ENCODE data around the gene C1QTNF9B.
"Not testable (repeated sequence)": the region's sequence is repeated elsewhere in the genome, so short reads cannot be mapped to it uniquely, and the experiment has no call there.

The C1QTNF9B gene

GRCh38 chr13:23897452-23897919 is at the start of gene C1QTNF9B:
Gene C1QTNF9B, minus strand, starts transcription at chr13:23897502.
- DNase-seq (ENCODE audit: low read depth in 2 of 2) = not testable (repeated sequence)

- DNase-seq (ENCODE audit: low read depth in 2 of 2) = no peak
Observed at GRCh38 chr13:23946900-23947299, 49.6 kb upstream of the C1QTNF9B start.

GRCh38 chr13:23946067-23946466 is 48.8 kb upstream of the C1QTNF9B start:
- no peak for DNase-seq (ENCODE audit: low read depth in 2 of 2)

GRCh38 chr13:23945612-23946011 is 48.3 kb upstream of the C1QTNF9B start:
- no peak for DNase-seq (ENCODE audit: low read depth in 2 of 2)

GRCh38 chr13:23941211-23941610 is 43.9 kb upstream of the C1QTNF9B start:
- DNase-seq (ENCODE audit: low read depth in 2 of 2) = no peak

- not testable (repeated sequence) for DNase-seq (ENCODE audit: low read depth in 2 of 2)
Observed at GRCh38 chr13:23939666-23940065, 42.4 kb upstream of the C1QTNF9B start.

- DNase-seq (ENCODE audit: low read depth in 2 of 2) = no peak
Observed at GRCh38 chr13:23934520-23934919, 37.2 kb upstream of the C1QTNF9B start.

- DNase-seq (ENCODE audit: low read depth in 2 of 2) = no peak
Observed at GRCh38 chr13:23928985-23929384, 31.7 kb upstream of the C1QTNF9B start.

- no peak for DNase-seq (ENCODE audit: low read depth in 2 of 2)
Observed at GRCh38 chr13:23923031-23923430, 25.7 kb upstream of the C1QTNF9B start.

GRCh38 chr13:23922005-23922932 is 25.0 kb upstream of the C1QTNF9B start:
- DNase-seq (ENCODE audit: low read depth in 2 of 2) = no peak

GRCh38 chr13:23921451-23921888 is 24.2 kb upstream of the C1QTNF9B start:
- DNase-seq (ENCODE audit: low read depth in 2 of 2) = no peak

GRCh38 chr13:23919006-23919405 is 21.7 kb upstream of the C1QTNF9B start:
- no peak for DNase-seq (ENCODE audit: low read depth in 2 of 2)

- no peak for DNase-seq (ENCODE audit: low read depth in 2 of 2)
Observed at GRCh38 chr13:23918208-23918607, 20.9 kb upstream of the C1QTNF9B start.

- no peak for DNase-seq (ENCODE audit: low read depth in 2 of 2)
Observed at GRCh38 chr13:23915308-23915707, 18.0 kb upstream of the C1QTNF9B start.

- no peak for DNase-seq (ENCODE audit: low read depth in 2 of 2)
Observed at GRCh38 chr13:23912469-23912868, 15.2 kb upstream of the C1QTNF9B start.

- DNase-seq (ENCODE audit: low read depth in 2 of 2) = no peak
Observed at GRCh38 chr13:23909606-23910005, 12.3 kb upstream of the C1QTNF9B start.

- no peak for DNase-seq (ENCODE audit: low read depth in 2 of 2)
Observed at GRCh38 chr13:23905766-23906165, 8.5 kb upstream of the C1QTNF9B start.

- no peak for DNase-seq (ENCODE audit: low read depth in 2 of 2)
Observed at GRCh38 chr13:23903906-23904280, 6.6 kb upstream of the C1QTNF9B start.

GRCh38 chr13:23902975-23903905 is 5.9 kb upstream of the C1QTNF9B start:
- DNase-seq (ENCODE audit: low read depth in 2 of 2) = no peak

- DNase-seq (ENCODE audit: low read depth in 2 of 2) = no peak
Observed at GRCh38 chr13:23901365-23901764, 4.1 kb upstream of the C1QTNF9B start.

- no peak for DNase-seq (ENCODE audit: low read depth in 2 of 2)
Observed at GRCh38 chr13:23899555-23899954, 2.3 kb upstream of the C1QTNF9B start.

- no peak for DNase-seq (ENCODE audit: low read depth in 2 of 2)
Observed at GRCh38 chr13:23898101-23898500, 799 bp upstream of the C1QTNF9B start.
